HUES6 (cell line): ENCODE measurements around the gene LENEP.
"Not testable (repeated sequence)": the region's sequence is repeated elsewhere in the genome, so short reads cannot be mapped to it uniquely, and the experiment has no call there.

Experiments
- H3K27ac ChIP-seq: 2 replicates; pipeline ENCODE4 v1.7.0; 2013; ENCODE audit warnings: low read depth, mild to moderate bottlenecking, low read length, inconsistent platforms
- H3K27me3 ChIP-seq: 2 replicates; pipeline ENCODE4 v1.6.1; 2013; ENCODE audit warnings: low read length; ENCODE audit not compliant: control insufficient read depth, insufficient read depth
- H3K36me3 ChIP-seq: 2 replicates; pipeline ENCODE4 v1.6.1; 2013; ENCODE audit warnings: low read length; ENCODE audit not compliant: control insufficient read depth, insufficient read depth
- H3K4me1 ChIP-seq: 2 replicates; pipeline ENCODE4 v1.6.1; 2013; ENCODE audit warnings: low read length; ENCODE audit not compliant: control insufficient read depth, insufficient read depth
- H3K4me3 ChIP-seq: 2 replicates; pipeline ENCODE4 v1.5.1; 2013; ENCODE audit warnings: low read depth, low read length
- H3K9ac ChIP-seq: one replicate; pipeline ENCODE4 v1.6.1; 2013; ENCODE audit warnings: mild to moderate bottlenecking, low read length
- H3K9me3 ChIP-seq: 2 replicates; pipeline ENCODE4 v1.6.1; 2013; ENCODE audit warnings: low read depth, low read length; ENCODE audit not compliant: control insufficient read depth, insufficient read depth

The LENEP gene

GRCh38 chr1:154994269-154994587 lies 842 bp downstream of the LENEP start:
- Histone ChIP-seq H3K4me1 (peaks cover 13% of the 10 kb centered on the region; the same call in 1 of the 2 replicates), H3K36me3 (peaks cover 28% of the 10 kb centered on the region), H3K9me3 (no peaks in the 10 kb centered on the region), H3K27ac (no peak overlapping the region), H3K27me3 (no peaks in the 10 kb centered on the region), H3K4me3 (no peak overlapping the region), H3K9ac (no peak overlapping the region)

- Histone ChIP-seq H3K27ac (no peak overlapping the region), H3K9ac (no peak overlapping the region)
Measured at GRCh38 chr1:154994591-154994990, 1.2 kb downstream of the LENEP start.

GRCh38 chr1:154995301-154995983 lies 2.1 kb downstream of the LENEP start:
- not testable (repeated sequence) for H3K27ac ChIP-seq, H3K27me3 ChIP-seq, H3K4me3 ChIP-seq, H3K9ac ChIP-seq, H3K9me3 ChIP-seq
- peaks cover 15% of the 10 kb centered on the region for H3K36me3 ChIP-seq
- peaks cover 17% of the 10 kb centered on the region; the same call in 1 of the 2 replicates for H3K4me1 ChIP-seq

More at GRCh38 chr1:154994591-154994990, 1.2 kb downstream of the LENEP start:
- H3K9me3 ChIP-seq = no peaks in the 10 kb centered on the region
- no peak overlapping the region for H3K4me3 ChIP-seq
- H3K4me1 ChIP-seq = peaks cover 14% of the 10 kb centered on the region; the same call in 1 of the 2 replicates
- H3K36me3 ChIP-seq = peaks cover 24% of the 10 kb centered on the region
- no peaks in the 10 kb centered on the region for H3K27me3 ChIP-seq

GRCh38 chr1:154996966-154997701 lies 3.7 kb downstream of the LENEP start:
- Histone ChIP-seq H3K36me3 (peaks cover 9% of the 10 kb centered on the region), H3K4me1 (peaks cover 17% of the 10 kb centered on the region; the same call in 1 of the 2 replicates), H3K9me3 (no peaks in the 10 kb centered on the region), H3K4me3 (no peak overlapping the region), H3K27me3 (no peaks in the 10 kb centered on the region), H3K27ac (no peak overlapping the region), H3K9ac (no peak overlapping the region)

- Histone ChIP-seq H3K36me3 (0 out of 2 replicates have a peak, but pooled peaks cover 2% of the 10 kb centered on the region), H3K27ac (no peak overlapping the region), H3K4me3 (no peak overlapping the region), H3K9ac (no peak overlapping the region), H3K4me1 (peaks cover 13% of the 10 kb centered on the region; the same call in 1 of the 2 replicates), H3K9me3 (no peaks in the 10 kb centered on the region), H3K27me3 (no peaks in the 10 kb centered on the region)
Measured at GRCh38 chr1:154998201-154998780, 4.9 kb downstream of the LENEP start.

- H3K9ac ChIP-seq = no peak overlapping the region
Measured at GRCh38 chr1:154998818-154999570, 5.6 kb downstream of the LENEP start.

GRCh38 chr1:154999571-155000410 lies 6.4 kb downstream of the LENEP start:
- Histone ChIP-seq H3K9me3 (no peaks in the 10 kb centered on the region), H3K27me3 (no peaks in the 10 kb centered on the region), H3K9ac (peak overlapping the region; percentile 55), H3K27ac (peak overlapping the region; percentile 1; the same call in 1 of the 2 replicates), H3K4me3 (peak overlapping the region; percentile 68), H3K36me3 (no peaks in the 10 kb centered on the region), H3K4me1 (peaks cover 15% of the 10 kb centered on the region)

More at GRCh38 chr1:154998818-154999570, 5.6 kb downstream of the LENEP start:
- H3K36me3 ChIP-seq = no peaks in the 10 kb centered on the region
- no peaks in the 10 kb centered on the region for H3K9me3 ChIP-seq
- H3K4me3 ChIP-seq = peak overlapping the region; percentile 44
- peaks cover 7% of the 10 kb centered on the region; the same call in 1 of the 2 replicates for H3K4me1 ChIP-seq
- H3K27ac ChIP-seq = no peak overlapping the region
- no peaks in the 10 kb centered on the region for H3K27me3 ChIP-seq

- H3K36me3 ChIP-seq = no peaks in the 10 kb centered on the region
- H3K9ac ChIP-seq = peak overlapping the region; percentile 55
- H3K27ac ChIP-seq = peak overlapping the region; percentile 1; the same call in 1 of the 2 replicates
- H3K4me1 ChIP-seq = peaks cover 18% of the 10 kb centered on the region
- no peaks in the 10 kb centered on the region for H3K27me3 ChIP-seq
- H3K9me3 ChIP-seq = no peaks in the 10 kb centered on the region
- H3K4me3 ChIP-seq = peak overlapping the region; percentile 68
Measured at GRCh38 chr1:155000411-155000725, 7.0 kb downstream of the LENEP start.

- peaks cover 23% of the 10 kb centered on the region for H3K4me1 ChIP-seq
- H3K27ac ChIP-seq = peak overlapping the region; percentile 90; the same call in 1 of the 2 replicates
- peak overlapping the region; percentile 68 for H3K4me3 ChIP-seq
- H3K9ac ChIP-seq = peak overlapping the region; percentile 71
- no peaks in the 10 kb centered on the region for H3K27me3 ChIP-seq
- H3K36me3 ChIP-seq = no peaks in the 10 kb centered on the region
- H3K9me3 ChIP-seq = no peaks in the 10 kb centered on the region
Measured at GRCh38 chr1:155000726-155001424, 7.5 kb downstream of the LENEP start.

GRCh38 chr1:155001425-155001674 lies 8.0 kb downstream of the LENEP start:
- H3K4me1 ChIP-seq = peaks cover 23% of the 10 kb centered on the region
- no peaks in the 10 kb centered on the region for H3K27me3 ChIP-seq
- H3K36me3 ChIP-seq = no peaks in the 10 kb centered on the region
- H3K9me3 ChIP-seq = no peaks in the 10 kb centered on the region
- H3K27ac ChIP-seq = peak overlapping the region; percentile 90; the same call in 1 of the 2 replicates
- H3K9ac ChIP-seq = peak overlapping the region; percentile 71
- peak overlapping the region; percentile 68 for H3K4me3 ChIP-seq
